SK-N-SH treated with all-trans-retinoic acid at 6 μM for 48 hours (cell line): ENCODE results near the gene ANKS6.

Source experiments
- ATAC-seq: fragments of 200-7000 bp; cut with Tn5 transposase; 3 replicates; pipeline ENCODE4 v1.9.1; 2020; ENCODE audit warnings: mild to moderate bottlenecking, moderate library complexity
- ARNTL ChIP-seq: fragments of 450-650 bp; formaldehyde crosslinking; IDR thresholded peaks from 2 replicates; pipeline ENCODE4 v1.5.0; 2020; ENCODE audit warnings: low read depth, mild to moderate bottlenecking, moderate library complexity, borderline replicate concordance
- CSDC2 ChIP-seq: fragments of 250-450 bp; sonication (Bioruptor Pico); IDR thresholded peaks from 2 replicates; pipeline ENCODE4 v1.5.0; 2020; ENCODE audit warnings: mild to moderate bottlenecking, moderate library complexity
- ESRRG ChIP-seq: fragments of 250-450 bp; sonication (Bioruptor Pico); IDR thresholded peaks from 2 replicates; pipeline ENCODE4 v1.6.1; 2021; ENCODE audit warnings: mild to moderate bottlenecking
- GLIS3 ChIP-seq: fragments of 250-450 bp; sonication (Bioruptor Pico); IDR thresholded peaks from 2 replicates; pipeline ENCODE4 v1.5.0; 2020; ENCODE audit warnings: mild to moderate bottlenecking, moderate library complexity
- ISL1 ChIP-seq: fragments of 250-450 bp; sonication (Bioruptor Pico); IDR thresholded peaks from 2 replicates; pipeline ENCODE4 v2.1.2; 2022; ENCODE audit warnings: mild to moderate bottlenecking, moderate library complexity
- OSR1 ChIP-seq: fragments of 250-450 bp; sonication (Bioruptor Pico); IDR thresholded peaks from 2 replicates; pipeline ENCODE4 v1.8.0; 2022; ENCODE audit warnings: moderate library complexity, mild to moderate bottlenecking, inconsistent platforms
- PPARA ChIP-seq: fragments of 250-450 bp; sonication (Bioruptor Pico); IDR thresholded peaks from 2 replicates; pipeline ENCODE4 v1.5.0; 2020; ENCODE audit warnings: mild to moderate bottlenecking, borderline replicate concordance
- RARB ChIP-seq: fragments of 250-450 bp; sonication (Bioruptor Pico); IDR thresholded peaks from 2 replicates; pipeline ENCODE4 v1.8.0; 2021; ENCODE audit warnings: mild to moderate bottlenecking, moderate library complexity
- TCF4 ChIP-seq: fragments of 250-450 bp; sonication (Bioruptor Pico); IDR thresholded peaks from 2 replicates; pipeline ENCODE4 v1.8.0; 2021; ENCODE audit warnings: mild to moderate bottlenecking, moderate library complexity, borderline replicate concordance
- TOX ChIP-seq: fragments of 250-450 bp; sonication (Bioruptor Pico); IDR thresholded peaks from 2 replicates; pipeline ENCODE4 v1.8.0; 2021; ENCODE audit warnings: mild to moderate bottlenecking, moderate library complexity, borderline replicate concordance
- ZC3H10 ChIP-seq: fragments of 250-450 bp; sonication (Bioruptor Pico); IDR thresholded peaks from 2 replicates; pipeline ENCODE4 v1.5.1; 2021; ENCODE audit warnings: mild to moderate bottlenecking, moderate library complexity
- ZFP3 ChIP-seq: fragments of 250-450 bp; sonication (Bioruptor Pico); IDR thresholded peaks from 2 replicates; pipeline ENCODE4 v1.5.0; 2020; ENCODE audit warnings: mild to moderate bottlenecking, moderate library complexity
- ZFP30 ChIP-seq: fragments of 450-650 bp; formaldehyde crosslinking; IDR thresholded peaks from 2 replicates; pipeline ENCODE4 v1.5.0; 2022; ENCODE audit warnings: mild to moderate bottlenecking, moderate library complexity
- ZNF565 ChIP-seq: fragments of 450-650 bp; formaldehyde crosslinking; conservative IDR thresholded peaks from 2 replicates; pipeline ENCODE4 v1.5.0; 2020; ENCODE audit warnings: low read depth, mild to moderate bottlenecking, moderate library complexity
- ZNF70 ChIP-seq: fragments of 450-650 bp; formaldehyde crosslinking; IDR thresholded peaks from 2 replicates; pipeline ENCODE4 v1.5.0; 2020; ENCODE audit warnings: mild to moderate bottlenecking, moderate library complexity
- TF ChIP-seq, protein P1 (sequence below): fragments of 250-450 bp; sonication (Bioruptor Pico); IDR thresholded peaks from 2 replicates; pipeline ENCODE4 v1.8.0; 2020; ENCODE audit warnings: mild to moderate bottlenecking, moderate library complexity, borderline replicate concordance
- TF ChIP-seq, protein P2 (sequence below): fragments of 250-450 bp; sonication (Bioruptor Pico); IDR thresholded peaks from 2 replicates; pipeline ENCODE4 v1.5.0; 2020; ENCODE audit warnings: mild to moderate bottlenecking, moderate library complexity
- TF ChIP-seq, protein P3 (sequence below): fragments of 250-450 bp; sonication (Bioruptor Pico); IDR thresholded peaks from 2 replicates; pipeline ENCODE4 v1.8.0; 2021; ENCODE audit warnings: low read depth, mild to moderate bottlenecking, moderate library complexity, borderline replicate concordance
- TF ChIP-seq, protein P4 (sequence below): fragments of 250-450 bp; sonication (Bioruptor Pico); IDR thresholded peaks from 2 replicates; pipeline ENCODE4 v1.5.1; 2021; ENCODE audit warnings: mild to moderate bottlenecking, moderate library complexity

Gene ANKS6

DNA sequence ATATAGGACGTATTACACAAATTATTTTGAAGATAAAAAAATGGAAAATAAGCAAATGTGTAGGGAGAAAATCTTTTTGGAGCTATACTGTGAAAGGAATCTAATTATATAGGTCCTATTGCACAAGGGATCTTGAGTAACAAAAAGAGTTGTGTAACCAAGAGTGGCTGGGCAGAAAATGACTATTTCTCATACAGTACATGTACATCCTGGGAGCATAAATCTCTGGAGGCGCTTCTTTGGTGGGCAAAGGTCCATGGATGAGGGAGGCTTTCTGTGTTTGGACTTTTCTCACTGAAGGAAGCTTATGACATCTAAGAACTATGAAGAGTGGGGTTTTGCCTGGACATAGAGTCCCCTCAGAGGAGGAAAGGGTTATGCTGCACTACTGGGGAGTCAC is 29.8 kb downstream of the ANKS6 start:
- TF ChIP-seq GLIS3 (no peak), OSR1 (CRISPR knock-in tag) (no peak), ZFP3 (no peak), ZNF70 (no peak), CSDC2 (CRISPR knock-in tag) (no peak), ZNF565 (CRISPR knock-in tag) (no peak), RARB (CRISPR knock-in tag) (no peak), PPARA (no peak), ZFP30 (CRISPR knock-in tag) (no peak), ZC3H10 (CRISPR knock-in tag) (no peak), ISL1 (CRISPR knock-in tag) (no peak)
- TF ChIP-seq, protein P1, sequence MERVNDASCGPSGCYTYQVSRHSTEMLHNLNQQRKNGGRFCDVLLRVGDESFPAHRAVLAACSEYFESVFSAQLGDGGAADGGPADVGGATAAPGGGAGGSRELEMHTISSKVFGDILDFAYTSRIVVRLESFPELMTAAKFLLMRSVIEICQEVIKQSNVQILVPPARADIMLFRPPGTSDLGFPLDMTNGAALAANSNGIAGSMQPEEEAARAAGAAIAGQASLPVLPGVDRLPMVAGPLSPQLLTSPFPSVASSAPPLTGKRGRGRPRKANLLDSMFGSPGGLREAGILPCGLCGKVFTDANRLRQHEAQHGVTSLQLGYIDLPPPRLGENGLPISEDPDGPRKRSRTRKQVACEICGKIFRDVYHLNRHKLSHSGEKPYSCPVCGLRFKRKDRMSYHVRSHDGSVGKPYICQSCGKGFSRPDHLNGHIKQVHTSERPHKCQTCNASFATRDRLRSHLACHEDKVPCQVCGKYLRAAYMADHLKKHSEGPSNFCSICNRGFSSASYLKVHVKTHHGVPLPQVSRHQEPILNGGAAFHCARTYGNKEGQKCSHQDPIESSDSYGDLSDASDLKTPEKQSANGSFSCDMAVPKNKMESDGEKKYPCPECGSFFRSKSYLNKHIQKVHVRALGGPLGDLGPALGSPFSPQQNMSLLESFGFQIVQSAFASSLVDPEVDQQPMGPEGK (CRISPR knock-in tag) = no peak
- TF ChIP-seq, protein P2, sequence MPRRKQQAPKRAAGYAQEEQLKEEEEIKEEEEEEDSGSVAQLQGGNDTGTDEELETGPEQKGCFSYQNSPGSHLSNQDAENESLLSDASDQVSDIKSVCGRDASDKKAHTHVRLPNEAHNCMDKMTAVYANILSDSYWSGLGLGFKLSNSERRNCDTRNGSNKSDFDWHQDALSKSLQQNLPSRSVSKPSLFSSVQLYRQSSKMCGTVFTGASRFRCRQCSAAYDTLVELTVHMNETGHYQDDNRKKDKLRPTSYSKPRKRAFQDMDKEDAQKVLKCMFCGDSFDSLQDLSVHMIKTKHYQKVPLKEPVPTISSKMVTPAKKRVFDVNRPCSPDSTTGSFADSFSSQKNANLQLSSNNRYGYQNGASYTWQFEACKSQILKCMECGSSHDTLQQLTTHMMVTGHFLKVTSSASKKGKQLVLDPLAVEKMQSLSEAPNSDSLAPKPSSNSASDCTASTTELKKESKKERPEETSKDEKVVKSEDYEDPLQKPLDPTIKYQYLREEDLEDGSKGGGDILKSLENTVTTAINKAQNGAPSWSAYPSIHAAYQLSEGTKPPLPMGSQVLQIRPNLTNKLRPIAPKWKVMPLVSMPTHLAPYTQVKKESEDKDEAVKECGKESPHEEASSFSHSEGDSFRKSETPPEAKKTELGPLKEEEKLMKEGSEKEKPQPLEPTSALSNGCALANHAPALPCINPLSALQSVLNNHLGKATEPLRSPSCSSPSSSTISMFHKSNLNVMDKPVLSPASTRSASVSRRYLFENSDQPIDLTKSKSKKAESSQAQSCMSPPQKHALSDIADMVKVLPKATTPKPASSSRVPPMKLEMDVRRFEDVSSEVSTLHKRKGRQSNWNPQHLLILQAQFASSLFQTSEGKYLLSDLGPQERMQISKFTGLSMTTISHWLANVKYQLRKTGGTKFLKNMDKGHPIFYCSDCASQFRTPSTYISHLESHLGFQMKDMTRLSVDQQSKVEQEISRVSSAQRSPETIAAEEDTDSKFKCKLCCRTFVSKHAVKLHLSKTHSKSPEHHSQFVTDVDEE (CRISPR knock-in tag) = no peak
- ATAC-seq = no peak

DNA sequence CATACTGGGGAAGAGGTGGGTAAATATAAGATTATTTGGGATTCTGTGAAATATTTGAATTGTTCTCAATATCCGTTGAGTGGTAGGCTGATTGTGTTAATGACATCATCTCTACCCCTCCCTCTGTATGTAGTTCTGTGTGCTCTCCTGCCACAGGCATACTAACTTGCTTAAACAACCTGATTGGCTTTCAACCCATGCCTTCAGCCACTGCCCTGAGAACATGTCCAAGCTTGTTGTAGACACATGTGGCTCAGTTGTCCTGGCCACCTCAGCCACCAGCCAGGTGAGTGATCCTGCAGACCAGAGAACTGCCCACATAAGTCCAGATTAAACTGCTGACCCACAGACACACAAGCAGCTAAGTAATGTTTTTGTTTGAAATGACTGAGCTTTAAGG is 31.1 kb downstream of the ANKS6 start:
- TF ChIP-seq PPARA (no peak), ESRRG (CRISPR knock-in tag) (no peak), OSR1 (CRISPR knock-in tag) (no peak), TOX (no peak), CSDC2 (CRISPR knock-in tag) (no peak), ZNF70 (no peak), ZFP30 (CRISPR knock-in tag) (no peak)
- TF ChIP-seq, protein P2 (CRISPR knock-in tag) = no peak
- TF ChIP-seq, protein P3, sequence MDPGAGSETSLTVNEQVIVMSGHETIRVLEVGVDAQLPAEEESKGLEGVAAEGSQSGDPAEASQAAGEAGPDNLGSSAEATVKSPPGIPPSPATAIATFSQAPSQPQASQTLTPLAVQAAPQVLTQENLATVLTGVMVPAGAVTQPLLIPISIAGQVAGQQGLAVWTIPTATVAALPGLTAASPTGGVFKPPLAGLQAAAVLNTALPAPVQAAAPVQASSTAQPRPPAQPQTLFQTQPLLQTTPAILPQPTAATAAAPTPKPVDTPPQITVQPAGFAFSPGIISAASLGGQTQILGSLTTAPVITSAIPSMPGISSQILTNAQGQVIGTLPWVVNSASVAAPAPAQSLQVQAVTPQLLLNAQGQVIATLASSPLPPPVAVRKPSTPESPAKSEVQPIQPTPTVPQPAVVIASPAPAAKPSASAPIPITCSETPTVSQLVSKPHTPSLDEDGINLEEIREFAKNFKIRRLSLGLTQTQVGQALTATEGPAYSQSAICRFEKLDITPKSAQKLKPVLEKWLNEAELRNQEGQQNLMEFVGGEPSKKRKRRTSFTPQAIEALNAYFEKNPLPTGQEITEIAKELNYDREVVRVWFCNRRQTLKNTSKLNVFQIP (CRISPR knock-in tag) = no peak
- TF ChIP-seq, protein P4, sequence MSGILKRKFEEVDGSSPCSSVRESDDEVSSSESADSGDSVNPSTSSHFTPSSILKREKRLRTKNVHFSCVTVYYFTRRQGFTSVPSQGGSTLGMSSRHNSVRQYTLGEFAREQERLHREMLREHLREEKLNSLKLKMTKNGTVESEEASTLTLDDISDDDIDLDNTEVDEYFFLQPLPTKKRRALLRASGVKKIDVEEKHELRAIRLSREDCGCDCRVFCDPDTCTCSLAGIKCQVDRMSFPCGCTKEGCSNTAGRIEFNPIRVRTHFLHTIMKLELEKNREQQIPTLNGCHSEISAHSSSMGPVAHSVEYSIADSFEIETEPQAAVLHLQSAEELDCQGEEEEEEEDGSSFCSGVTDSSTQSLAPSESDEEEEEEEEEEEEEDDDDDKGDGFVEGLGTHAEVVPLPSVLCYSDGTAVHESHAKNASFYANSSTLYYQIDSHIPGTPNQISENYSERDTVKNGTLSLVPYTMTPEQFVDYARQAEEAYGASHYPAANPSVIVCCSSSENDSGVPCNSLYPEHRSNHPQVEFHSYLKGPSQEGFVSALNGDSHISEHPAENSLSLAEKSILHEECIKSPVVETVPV (CRISPR knock-in tag) = no peak

DNA sequence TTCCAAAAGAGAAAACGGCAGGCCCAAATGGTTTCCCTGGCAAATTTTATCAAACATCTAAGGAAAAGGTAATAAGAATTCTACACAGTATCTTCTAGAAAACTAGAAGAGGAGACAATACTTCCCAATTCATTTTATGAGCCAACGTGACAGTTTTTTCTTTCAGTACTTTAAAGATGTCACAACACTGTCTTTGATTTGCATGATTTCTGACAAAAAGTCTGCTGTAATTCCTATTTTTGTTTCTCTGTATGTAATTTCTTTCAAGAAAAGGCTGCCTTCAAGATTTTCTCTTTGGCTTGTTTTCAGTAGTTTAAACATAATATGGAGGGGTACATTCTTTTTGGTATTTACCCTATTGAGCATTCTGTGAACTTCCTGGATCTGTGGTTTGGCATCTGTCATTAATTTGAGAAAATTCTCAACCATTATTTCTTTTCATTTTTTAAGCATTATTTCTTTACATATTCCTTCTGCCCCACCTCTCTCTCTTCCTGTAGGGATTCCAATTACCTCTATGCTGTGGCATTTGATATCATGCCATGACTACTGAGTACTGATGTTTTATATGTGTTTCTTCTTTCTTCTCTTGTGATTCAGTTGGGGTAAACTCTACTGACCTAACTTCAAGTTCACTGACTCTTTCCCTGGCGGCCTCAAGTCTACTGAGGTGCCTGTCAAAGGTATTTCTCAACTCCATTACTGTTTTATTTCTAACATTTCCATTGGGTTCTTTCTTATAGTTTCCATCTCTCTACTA is 32.2 kb downstream of the ANKS6 start:
- ATAC-seq = no peak
- TF ChIP-seq ARNTL (CRISPR knock-in tag) = no peak
- TF ChIP-seq, protein P1 (CRISPR knock-in tag) = no peak
- TF ChIP-seq TCF4 (CRISPR knock-in tag) = no peak
- TF ChIP-seq, protein P4 (CRISPR knock-in tag) = no peak
- TF ChIP-seq, protein P3 (CRISPR knock-in tag) = no peak
- no peak for TF ChIP-seq CSDC2 (CRISPR knock-in tag)
- TF ChIP-seq ZNF70 = no peak
- TF ChIP-seq GLIS3 = no peak
- no peak for TF ChIP-seq TOX
- no peak for TF ChIP-seq ISL1 (CRISPR knock-in tag)

More for the DNA sequence above, 31.1 kb downstream of the ANKS6 start:
- ATAC-seq = no peak
